ENCODE measurements around the gene LPIN1.

LPIN1 gene

GRCh38 chr2:11773747-11774525 is 27.5 kb downstream of the LPIN1 start:
- in situ Hi-C loops (cut with MboI; ENCODE audit: low pct_unique_long_range_greater_than_20kb, low sequenced_read_pairs, unreplicated experiment) = no loop called here
- DNase-seq (ENCODE audit: low spot score) = no peak
- TF ChIP-seq CTCF (IDR thresholded peaks at IDR 0.05; ENCODE audit: extremely low read depth, insufficient read depth, missing control alignments) = no peak

- no peak for TF ChIP-seq CTCF (IDR thresholded peaks at IDR 0.05; ENCODE audit: extremely low read depth, insufficient read depth, missing control alignments)
- DNase-seq (ENCODE audit: low spot score) = no peak
- in situ Hi-C loops (cut with MboI; ENCODE audit: low pct_unique_long_range_greater_than_20kb, low sequenced_read_pairs, unreplicated experiment) = no loop called here
Observed at GRCh38 chr2:11774600-11774999, 28.2 kb downstream of the LPIN1 start.

GRCh38 chr2:11775384-11775783 is 29.0 kb downstream of the LPIN1 start:
- DNase-seq (ENCODE audit: low spot score) = peak; percentile 79
- in situ Hi-C loops (cut with MboI; ENCODE audit: low pct_unique_long_range_greater_than_20kb, low sequenced_read_pairs, unreplicated experiment) = no loop called here
- no peak for TF ChIP-seq CTCF (IDR thresholded peaks at IDR 0.05; ENCODE audit: extremely low read depth, insufficient read depth, missing control alignments)

- TF ChIP-seq CTCF (IDR thresholded peaks at IDR 0.05; ENCODE audit: extremely low read depth, insufficient read depth, missing control alignments) = no peak
- in situ Hi-C loops (cut with MboI; ENCODE audit: low pct_unique_long_range_greater_than_20kb, low sequenced_read_pairs, unreplicated experiment) = no loop called here
- DNase-seq (ENCODE audit: low spot score) = no peak
Observed at GRCh38 chr2:11777066-11777782, 30.8 kb downstream of the LPIN1 start.

GRCh38 chr2:11777886-11778415 is 31.5 kb downstream of the LPIN1 start:
- DNase-seq (ENCODE audit: low spot score) = no peak
- in situ Hi-C loops (cut with MboI; ENCODE audit: low pct_unique_long_range_greater_than_20kb, low sequenced_read_pairs, unreplicated experiment) = no loop called here
- TF ChIP-seq CTCF (IDR thresholded peaks at IDR 0.05; ENCODE audit: extremely low read depth, insufficient read depth, missing control alignments) = no peak

GRCh38 chr2:11778416-11778815 is 32.0 kb downstream of the LPIN1 start:
- TF ChIP-seq CTCF (IDR thresholded peaks at IDR 0.05; ENCODE audit: extremely low read depth, insufficient read depth, missing control alignments) = no peak
- in situ Hi-C loops (cut with MboI; ENCODE audit: low pct_unique_long_range_greater_than_20kb, low sequenced_read_pairs, unreplicated experiment) = no loop called here
- DNase-seq (ENCODE audit: low spot score) = no peak
